ENCODE measurements around the gene SNX7. TPM values are rescaled to one million over a fixed set of nuclear protein-coding genes. Genes with fewer than 3 reads are reported as not detected.

SNX7 gene
- total and polyA plus RNA-seq, 2 experiments from 2014 or later: 30.0 to 76.1 TPM

GRCh38 chr1:98690576-98690975, 29.1 kb downstream of the SNX7 start:
- H3K27ac ChIP-seq: no peak overlapping the region

GRCh38 chr1:98692482-98692881, 31.0 kb downstream of the SNX7 start:
- H2AFZ ChIP-seq: no peak overlapping the region
- no peaks in the 10 kb centered on the region for H3K79me2 ChIP-seq
- no peaks in the 10 kb centered on the region for H3K36me3 ChIP-seq (replicated peaks; ENCODE audit: insufficient read depth, low read depth)
- TF ChIP-seq EZH2 (IDR thresholded peaks at IDR 0.05; ENCODE audit: borderline replicate concordance): no peak
- no peak for TF ChIP-seq CTCF (IDR thresholded peaks at IDR 0.05; ENCODE audit: poor library complexity)
- no peak for TF ChIP-seq EZH2phosphoT487 (IDR thresholded peaks at IDR 0.05; ENCODE audit: low read depth, severe bottlenecking, unreplicated experiment)
- no peak overlapping the region for H3K4me2 ChIP-seq
- no peaks in the 10 kb centered on the region for H4K20me1 ChIP-seq (ENCODE audit: insufficient read depth, poor library complexity, severe bottlenecking)
- no peak overlapping the region for H3K27ac ChIP-seq
- no peak overlapping the region for H3K4me3 ChIP-seq
- no peaks in the 10 kb centered on the region for H3K27me3 ChIP-seq
- no peak for DNase-seq (ENCODE audit: low spot score)
- WGBS (ENCODE audit: low lambda C conversion rate, missing lambda C conversion rate): 96% methylated on average over 2 of the region's 2 CpGs
- no peaks in the 10 kb centered on the region for H3K4me1 ChIP-seq (ENCODE audit: insufficient read depth)
- no peaks in the 10 kb centered on the region for H3K9me2 ChIP-seq (replicated peaks; ENCODE audit: insufficient read depth)
- H3K9me3 ChIP-seq (ENCODE audit: low read depth): no peaks in the 10 kb centered on the region

More at GRCh38 chr1:98690576-98690975, 29.1 kb downstream of the SNX7 start:
- H3K27me3 ChIP-seq: no peaks in the 10 kb centered on the region
- H2AFZ ChIP-seq: no peak overlapping the region
- H3K79me2 ChIP-seq: no peaks in the 10 kb centered on the region
- no peaks in the 10 kb centered on the region for H3K36me3 ChIP-seq (replicated peaks; ENCODE audit: insufficient read depth, low read depth)
- H3K4me1 ChIP-seq (ENCODE audit: insufficient read depth): no peaks in the 10 kb centered on the region
- H4K20me1 ChIP-seq (ENCODE audit: insufficient read depth, poor library complexity, severe bottlenecking): no peaks in the 10 kb centered on the region
- no peaks in the 10 kb centered on the region for H3K9me3 ChIP-seq (ENCODE audit: low read depth)
- no peak overlapping the region for H3K4me3 ChIP-seq
- no peak for TF ChIP-seq EZH2phosphoT487 (IDR thresholded peaks at IDR 0.05; ENCODE audit: low read depth, severe bottlenecking, unreplicated experiment)
- no peak for TF ChIP-seq CTCF (IDR thresholded peaks at IDR 0.05; ENCODE audit: poor library complexity)
- no peak for TF ChIP-seq EZH2 (IDR thresholded peaks at IDR 0.05; ENCODE audit: borderline replicate concordance)
- H3K9me2 ChIP-seq (replicated peaks; ENCODE audit: insufficient read depth): no peaks in the 10 kb centered on the region
- DNase-seq (ENCODE audit: low spot score): no peak
- no peak overlapping the region for H3K4me2 ChIP-seq

GRCh38 chr1:98693385-98693784, 31.9 kb downstream of the SNX7 start:
- Histone ChIP-seq H2AFZ (no peak overlapping the region), H3K27me3 (no peaks in the 10 kb centered on the region), H3K4me2 (no peak overlapping the region), H4K20me1 (ENCODE audit: insufficient read depth, poor library complexity, severe bottlenecking) (no peaks in the 10 kb centered on the region), H3K79me2 (no peaks in the 10 kb centered on the region), H3K4me3 (no peak overlapping the region), H3K4me1 (ENCODE audit: insufficient read depth) (no peaks in the 10 kb centered on the region), H3K27ac (no peak overlapping the region), H3K9me3 (ENCODE audit: low read depth) (no peaks in the 10 kb centered on the region), H3K36me3 (replicated peaks; ENCODE audit: insufficient read depth, low read depth) (no peaks in the 10 kb centered on the region), H3K9me2 (replicated peaks; ENCODE audit: insufficient read depth) (no peaks in the 10 kb centered on the region)
- DNase-seq (ENCODE audit: low spot score): no peak
- TF ChIP-seq EZH2phosphoT487 (IDR thresholded peaks at IDR 0.05; ENCODE audit: low read depth, severe bottlenecking, unreplicated experiment) (no peak), EZH2 (IDR thresholded peaks at IDR 0.05; ENCODE audit: borderline replicate concordance) (no peak), CTCF (IDR thresholded peaks at IDR 0.05; ENCODE audit: poor library complexity) (no peak)
- 90% methylated on average over 2 of the region's 2 CpGs for WGBS (ENCODE audit: low lambda C conversion rate, missing lambda C conversion rate)

- Histone ChIP-seq H3K27ac (no peak overlapping the region), H3K79me2 (no peaks in the 10 kb centered on the region), H3K4me3 (no peak overlapping the region), H3K4me2 (no peak overlapping the region), H3K36me3 (replicated peaks; ENCODE audit: insufficient read depth, low read depth) (no peaks in the 10 kb centered on the region), H4K20me1 (ENCODE audit: insufficient read depth, poor library complexity, severe bottlenecking) (no peaks in the 10 kb centered on the region), H3K9me3 (ENCODE audit: low read depth) (no peaks in the 10 kb centered on the region), H3K9me2 (replicated peaks; ENCODE audit: insufficient read depth) (no peaks in the 10 kb centered on the region), H3K4me1 (ENCODE audit: insufficient read depth) (no peaks in the 10 kb centered on the region), H2AFZ (no peak overlapping the region), H3K27me3 (no peaks in the 10 kb centered on the region)
- DNase-seq (ENCODE audit: low spot score): no peak
- over 99% methylated on average over 4 of the region's 4 CpGs for WGBS (ENCODE audit: low lambda C conversion rate, missing lambda C conversion rate)
- TF ChIP-seq EZH2phosphoT487 (IDR thresholded peaks at IDR 0.05; ENCODE audit: low read depth, severe bottlenecking, unreplicated experiment): no peak
- no peak for TF ChIP-seq CTCF (IDR thresholded peaks at IDR 0.05; ENCODE audit: poor library complexity)
- TF ChIP-seq EZH2 (IDR thresholded peaks at IDR 0.05; ENCODE audit: borderline replicate concordance): no peak
These were observed 34.6 kb downstream of the SNX7 start for GRCh38 chr1:98696077-98696476.
